HEK293 (cell line): ENCODE data around the gene FRMD4A.

Experiments used
- CTCF ChIA-PET: fragments of 350-600 bp; formaldehyde crosslinking; extraction: SDS; loops from one replicate; lab custom pipeline; 2021; ENCODE audit warnings: antibody characterized with exemption; lab: Yijun Ruan, JAX
- POLR2A ChIA-PET: fragments of 300-600 bp; formaldehyde crosslinking; extraction: SDS; loops from one replicate; lab custom pipeline; 2020; ENCODE audit warnings: antibody characterized with exemption, inconsistent platforms; lab: Yijun Ruan, JAX
- H3K27ac ChIP-seq: fragments of 200-500 bp; sonication (Bioruptor generic); 2 replicates; pipeline ENCODE4 v1.5.1; 2014; ENCODE audit warnings: low read depth, low read length, control low read depth, inconsistent platforms; ENCODE audit errors: extremely low read depth
- H3K36me3 ChIP-seq, 2 experiments: fragments of 200-500 bp in 1 of 2; sonication (Bioruptor generic) in 1 of 2; 1 replicate in 1 of 2; 2 replicates in 1 of 2; pipeline ENCODE4 v1.5.1; 2014 to 2017; ENCODE audit warnings: inconsistent platforms in 2 of 2, low read length in 2 of 2; ENCODE audit not compliant: control insufficient read depth in 2 of 2, insufficient read depth in 1 of 2
- H3K4me1 ChIP-seq: fragments of 200-500 bp; sonication (Bioruptor generic); 2 replicates; pipeline ENCODE4 v1.5.1; 2014; ENCODE audit warnings: mild to moderate bottlenecking, low read length, inconsistent platforms; ENCODE audit not compliant: control insufficient read depth, insufficient read depth
- H3K4me3 ChIP-seq: 2 replicates; pipeline ENCODE4 v1.5.1; 2011; ENCODE audit warnings: low read depth, mild to moderate bottlenecking, control low read depth, low read length, moderate library complexity
- H3K9me3 ChIP-seq: fragments of 200-500 bp; sonication (Bioruptor generic); 2 replicates; pipeline ENCODE4 v1.5.1; 2014; ENCODE audit warnings: low read depth, low read length, inconsistent platforms; ENCODE audit not compliant: control insufficient read depth, insufficient read depth
- GLIS1 ChIP-seq: fragments of 450-650 bp; formaldehyde crosslinking; IDR thresholded peaks from 2 replicates; pipeline ENCODE4 v1.5.1; 2016; ENCODE audit warnings: missing biosample characterization, missing genetic modification characterization
- GLIS2 ChIP-seq: fragments of 450-650 bp; formaldehyde crosslinking; IDR thresholded peaks from 2 replicates; pipeline ENCODE4 v1.5.1; 2016; ENCODE audit warnings: missing biosample characterization, missing genetic modification characterization
- HOXD13 ChIP-seq: sonication (generic); formaldehyde crosslinking; IDR thresholded peaks from 2 replicates; pipeline ENCODE4 v1.8.0; 2022; ENCODE audit warnings: missing genetic modification reagents, borderline replicate concordance
- IKZF3 ChIP-seq: fragments of 450-650 bp; IDR thresholded peaks from 2 replicates; pipeline ENCODE4 v1.5.0; 2018; ENCODE audit warnings: missing biosample characterization, mild to moderate bottlenecking, missing genetic modification characterization, moderate library complexity
- KLF10 ChIP-seq: fragments of 450-650 bp; IDR thresholded peaks from 2 replicates; pipeline ENCODE4 v1.5.1; 2018; ENCODE audit warnings: missing biosample characterization, mild to moderate bottlenecking, missing genetic modification characterization
- KLF8 ChIP-seq: fragments of 450-650 bp; formaldehyde crosslinking; IDR thresholded peaks from 2 replicates; pipeline ENCODE4 v1.5.1; 2016; ENCODE audit warnings: missing biosample characterization, missing genetic modification characterization
- KLF9 ChIP-seq: fragments of 450-650 bp; formaldehyde crosslinking; IDR thresholded peaks from 2 replicates; pipeline ENCODE4 v1.5.1; 2016; ENCODE audit warnings: missing biosample characterization, missing genetic modification characterization, low read depth
- OSR2 ChIP-seq: fragments of 450-650 bp; formaldehyde crosslinking; IDR thresholded peaks from 2 replicates; pipeline ENCODE4 v1.5.1; 2016; ENCODE audit warnings: missing biosample characterization, missing genetic modification characterization
- PRDM1 ChIP-seq: fragments of 450-650 bp; formaldehyde crosslinking; IDR thresholded peaks from 2 replicates; pipeline ENCODE4; 2016; ENCODE audit warnings: missing biosample characterization, missing genetic modification characterization
- ZFP69B ChIP-seq: fragments of 450-650 bp; formaldehyde crosslinking; IDR thresholded peaks from 2 replicates; pipeline ENCODE4 v1.5.1; 2016; ENCODE audit warnings: missing biosample characterization, missing genetic modification characterization
- ZIC2 ChIP-seq: fragments of 450-650 bp; formaldehyde crosslinking; IDR thresholded peaks from 2 replicates; pipeline ENCODE4 v1.5.1; 2016; ENCODE audit warnings: missing biosample characterization, missing genetic modification characterization
- ZNF221 ChIP-seq: fragments of 450-650 bp; formaldehyde crosslinking; IDR thresholded peaks from 2 replicates; pipeline ENCODE4 v1.5.1; 2017; ENCODE audit warnings: missing biosample characterization, missing genetic modification characterization, borderline replicate concordance
- ZNF239 ChIP-seq: fragments of 450-650 bp; formaldehyde crosslinking; IDR thresholded peaks from 2 replicates; pipeline ENCODE4 v1.5.1; 2016; ENCODE audit warnings: missing biosample characterization, missing genetic modification characterization
- ZNF274 ChIP-seq, 2 experiments: fragments of 200-500 bp in 1 of 2; fragments of 450-650 bp in 1 of 2; sonication (Bioruptor generic) in 1 of 2; formaldehyde crosslinking in 1 of 2; IDR thresholded peaks; 2 replicates each; pipeline versions ENCODE4 v1.5.1 to v1.6.1; 2014 to 2016; ENCODE audit warnings: borderline replicate concordance in 1 of 2, inconsistent platforms in 1 of 2, low read length in 1 of 2, missing biosample characterization in 1 of 2, missing genetic modification characterization in 1 of 2
- ZNF292 ChIP-seq: fragments of 450-650 bp; formaldehyde crosslinking; IDR thresholded peaks from 2 replicates; pipeline ENCODE4 v1.5.1; 2016; ENCODE audit warnings: low read depth, missing biosample characterization, missing genetic modification characterization, borderline replicate concordance
- ZNF362 ChIP-seq: fragments of 450-650 bp; formaldehyde crosslinking; IDR thresholded peaks from 2 replicates; pipeline ENCODE4 v1.5.1; 2016; ENCODE audit warnings: missing biosample characterization, missing genetic modification characterization
- ZNF366 ChIP-seq: fragments of 450-650 bp; formaldehyde crosslinking; conservative IDR thresholded peaks from 2 replicates; pipeline ENCODE4 v1.5.1; 2016; ENCODE audit warnings: missing biosample characterization, missing genetic modification characterization
- ZNF391 ChIP-seq: fragments of 450-650 bp; formaldehyde crosslinking; IDR thresholded peaks from 2 replicates; pipeline ENCODE4 v1.5.1; 2016; ENCODE audit warnings: low read depth, missing biosample characterization, missing genetic modification characterization, borderline replicate concordance
- ZNF548 ChIP-seq: fragments of 450-650 bp; formaldehyde crosslinking; IDR thresholded peaks from 2 replicates; pipeline ENCODE4 v1.5.1; 2016; ENCODE audit warnings: missing biosample characterization, missing genetic modification characterization
- ZNF596 ChIP-seq: fragments of 450-650 bp; IDR thresholded peaks from 2 replicates; pipeline ENCODE4 v1.5.0; 2018; ENCODE audit warnings: missing biosample characterization, mild to moderate bottlenecking, missing genetic modification characterization, moderate library complexity
- ZNF658 ChIP-seq: fragments of 450-650 bp; formaldehyde crosslinking; IDR thresholded peaks from 2 replicates; pipeline ENCODE4; 2016; ENCODE audit warnings: missing biosample characterization, missing genetic modification characterization
- ZNF677 ChIP-seq: fragments of 450-650 bp; IDR thresholded peaks from 2 replicates; pipeline ENCODE4 v1.5.0; 2018; ENCODE audit warnings: missing biosample characterization, mild to moderate bottlenecking, missing genetic modification characterization, moderate library complexity
- ZNF701 ChIP-seq: fragments of 450-650 bp; formaldehyde crosslinking; IDR thresholded peaks from 2 replicates; pipeline ENCODE4 v1.5.1; 2016; ENCODE audit warnings: missing biosample characterization, missing genetic modification characterization
- ZNF791 ChIP-seq: fragments of 450-650 bp; formaldehyde crosslinking; IDR thresholded peaks from 2 replicates; pipeline ENCODE4 v1.5.1; 2016; ENCODE audit warnings: missing biosample characterization, missing genetic modification characterization
- ZSCAN4 ChIP-seq: fragments of 450-650 bp; formaldehyde crosslinking; IDR thresholded peaks from 2 replicates; pipeline ENCODE4 v1.5.1; 2017; ENCODE audit warnings: missing biosample characterization, missing genetic modification characterization
- ZSCAN5A ChIP-seq: fragments of 450-650 bp; formaldehyde crosslinking; IDR thresholded peaks from 2 replicates; pipeline ENCODE4 v1.5.1; 2016; ENCODE audit warnings: missing biosample characterization, missing genetic modification characterization

FRMD4A gene

GRCh38 chr10:13617116-13617515 is 713.6 kb downstream of the FRMD4A start:
- Histone ChIP-seq H3K36me3 (peaks cover 20 to 50% of the 10 kb centered on the region in 2 experiments), H3K4me1 (no peaks in the 10 kb centered on the region), H3K4me3 (no peak overlapping the region), H3K9me3 (no peaks in the 10 kb centered on the region), H3K27ac (no peak overlapping the region)
- TF ChIP-seq ZNF221 (tag by site-specific recombination) = no peak
- no peak for TF ChIP-seq KLF9 (tag by site-specific recombination)
- no peak for TF ChIP-seq ZNF548
- TF ChIP-seq ZNF791 (tag by site-specific recombination) = no peak
- no peak for TF ChIP-seq ZNF362 (tag by site-specific recombination)
- TF ChIP-seq GLIS2 (tag by site-specific recombination) = no peak
- POLR2A ChIA-PET = no interaction called here
- CTCF ChIA-PET = interaction anchor here (0.6 to 1.8 kb wide), 2 partner anchors 42 to 46 kb away, joined by 3 to 5 read pairs; no protein-coding TSS in a partner anchor

GRCh38 chr10:13615650-13616300 is 714.9 kb downstream of the FRMD4A start:
- TF ChIP-seq ZIC2 (tag by site-specific recombination) = peak; percentile 56
- TF ChIP-seq ZSCAN4 (tag by site-specific recombination) = no peak
- TF ChIP-seq GLIS1 (tag by site-specific recombination) = peak; percentile 96
- Histone ChIP-seq H3K27ac (no peak overlapping the region), H3K9me3 (no peaks in the 10 kb centered on the region), H3K4me3 (no peak overlapping the region), H3K4me1 (no peaks in the 10 kb centered on the region), H3K36me3 (peaks cover 26 to 47% of the 10 kb centered on the region in 2 experiments)
- ChIA-PET POLR2A (no interaction called here), CTCF (interaction anchor here (0.8 to 1.4 kb wide), 4 partner anchors 24 to 161 kb away, joined by 3 to 6 read pairs (median 4); no protein-coding TSS in a partner anchor)

GRCh38 chr10:13614530-13615332 is 716.0 kb downstream of the FRMD4A start:
- Histone ChIP-seq H3K4me3 (no peak overlapping the region), H3K4me1 (no peaks in the 10 kb centered on the region), H3K27ac (no peak overlapping the region), H3K36me3 (peaks cover 26 to 57% of the 10 kb centered on the region in 2 experiments), H3K9me3 (no peaks in the 10 kb centered on the region)
- POLR2A ChIA-PET = no interaction called here
- CTCF ChIA-PET = interaction anchor here (0.7 to 2.2 kb wide), 11 partner anchors 9 to 768 kb away, joined by 3 to 8 read pairs (median 3); no protein-coding TSS in a partner anchor
- TF ChIP-seq ZNF366 (tag by site-specific recombination) (peak; percentile 36), ZNF658 (tag by site-specific recombination) (no peak), ZNF274 (IDR thresholded peaks at IDR 0.05; ENCODE audit: low read length) (no peak), ZNF274 (tag by site-specific recombination; IDR thresholded peaks at IDR 0.05; ENCODE audit: borderline replicate concordance) (no peak), KLF10 (tag by site-specific recombination) (no peak), HOXD13 (CRISPR knock-in tag) (no peak), ZNF239 (tag by site-specific recombination) (no peak), ZFP69B (no peak), KLF8 (tag by site-specific recombination) (no peak), ZNF596 (tag by site-specific recombination) (no peak), PRDM1 (tag by site-specific recombination) (no peak), ZNF292 (no peak), IKZF3 (0 out of 2 replicates have a peak, but pooled peaks have one; percentile 25), OSR2 (tag by site-specific recombination) (no peak), ZNF701 (tag by site-specific recombination) (no peak), ZNF391 (tag by site-specific recombination) (no peak), ZNF677 (no peak), ZSCAN5A (no peak)
